Measurements from ENCODE around the gene LARP4B.

The LARP4B gene

GRCh38 chr10:818010-818409 is 113.5 kb downstream of the LARP4B start:
- H3K4me3 ChIP-seq (ENCODE audit: low read depth, low read length) = no peak overlapping the region
- H3K27ac ChIP-seq (ENCODE audit: extremely low read depth, low read depth, low read length) = no peak overlapping the region
- POLR2A ChIA-PET = no interaction called here
- TF ChIP-seq FEZF1 (tag by site-specific recombination; IDR thresholded peaks at IDR 0.05) (no peak), ZNF398 (tag by site-specific recombination; IDR thresholded peaks at IDR 0.05) (no peak), MYNN (tag by site-specific recombination; IDR thresholded peaks at IDR 0.05; ENCODE audit: borderline replicate concordance) (no peak), ZBTB17 (tag by site-specific recombination; IDR thresholded peaks at IDR 0.05) (no peak), ZNF391 (tag by site-specific recombination; IDR thresholded peaks at IDR 0.05; ENCODE audit: borderline replicate concordance, low read depth) (no peak), ZNF48 (tag by site-specific recombination; IDR thresholded peaks at IDR 0.05) (no peak), ZBTB7A (tag by site-specific recombination; IDR thresholded peaks at IDR 0.05; ENCODE audit: low read depth) (no peak), TRIM28 (IDR thresholded peaks at IDR 0.05; ENCODE audit: borderline replicate concordance, low read length) (no peak), PBX3 (CRISPR knock-in tag; IDR thresholded peaks at IDR 0.05) (no peak), KLF16 (tag by site-specific recombination; IDR thresholded peaks at IDR 0.05) (no peak), YY1 (tag by site-specific recombination; IDR thresholded peaks at IDR 0.05) (no peak), ZNF843 (tag by site-specific recombination; IDR thresholded peaks at IDR 0.05) (no peak), SETDB1 (IDR thresholded peaks at IDR 0.05; ENCODE audit: insufficient read length, low read length) (no peak), ZNF776 (tag by site-specific recombination; IDR thresholded peaks at IDR 0.05; ENCODE audit: borderline replicate concordance) (no peak), GLIS2 (tag by site-specific recombination; IDR thresholded peaks at IDR 0.05) (no peak), ZNF366 (tag by site-specific recombination; conservative IDR thresholded peaks at IDR 0.05) (no peak), ZNF223 (tag by site-specific recombination; IDR thresholded peaks at IDR 0.05) (no peak)
- CTCF ChIA-PET = no interaction called here
- H3K9me3 ChIP-seq (ENCODE audit: control insufficient read depth, insufficient read depth, low read depth, low read length) = no peaks in the 10 kb centered on the region
- peaks cover 25 to 95% of the 10 kb centered on the region in 2 experiments; a peak in 2 of 3 replicates for H3K36me3 ChIP-seq (ENCODE audit: control insufficient read depth in 2 of 2, insufficient read depth in 1 of 2, low read length in 2 of 2)
- H3K4me1 ChIP-seq (ENCODE audit: control insufficient read depth, insufficient read depth, low read length) = no peaks in the 10 kb centered on the region

GRCh38 chr10:817371-817770 is 114.1 kb downstream of the LARP4B start:
- TF ChIP-seq ZBTB10 (tag by site-specific recombination; IDR thresholded peaks at IDR 0.05) (no peak), BCL11A (tag by site-specific recombination; IDR thresholded peaks at IDR 0.05; ENCODE audit: low read depth) (no peak), MYNN (tag by site-specific recombination; IDR thresholded peaks at IDR 0.05; ENCODE audit: borderline replicate concordance) (no peak), PATZ1 (tag by site-specific recombination; IDR thresholded peaks at IDR 0.05) (no peak), YY1 (tag by site-specific recombination; IDR thresholded peaks at IDR 0.05) (no peak), ZSCAN23 (tag by site-specific recombination; IDR thresholded peaks at IDR 0.05) (no peak), ZNF514 (tag by site-specific recombination; IDR thresholded peaks at IDR 0.05) (no peak), IKZF3 (tag by site-specific recombination; IDR thresholded peaks at IDR 0.05) (no peak), GFI1B (tag by site-specific recombination; IDR thresholded peaks at IDR 0.05) (no peak), ZNF76 (tag by site-specific recombination; IDR thresholded peaks at IDR 0.05; ENCODE audit: borderline replicate concordance, low read depth) (no peak), ZNF600 (tag by site-specific recombination; IDR thresholded peaks at IDR 0.05) (no peak)
- ChIA-PET POLR2A (no interaction called here), CTCF (no interaction called here)
- H3K9me3 ChIP-seq (ENCODE audit: control insufficient read depth, insufficient read depth, low read depth, low read length) = no peaks in the 10 kb centered on the region
- no peak overlapping the region for H3K27ac ChIP-seq (ENCODE audit: extremely low read depth, low read depth, low read length)
- no peak overlapping the region for H3K4me3 ChIP-seq (ENCODE audit: low read depth, low read length)
- H3K36me3 ChIP-seq (ENCODE audit: control insufficient read depth in 2 of 2, insufficient read depth in 1 of 2, low read length in 2 of 2) = peaks cover 25 to 95% of the 10 kb centered on the region in 2 experiments; a peak in 2 of 3 replicates
- H3K4me1 ChIP-seq (ENCODE audit: control insufficient read depth, insufficient read depth, low read length) = no peaks in the 10 kb centered on the region
